Osteocyte (in vitro differentiated cells): ENCODE results near the gene KLRF1. TPM values are rescaled to one million over a fixed set of nuclear protein-coding genes. Genes with fewer than 3 reads are reported as not detected.

Experiments used
- DNase-seq: peaks from one replicate; pipeline ENCODE4 v3.0.0; 2021; ENCODE audit warnings: mixed read lengths; ENCODE audit not compliant: unreplicated experiment; ENCODE audit errors: extremely low spot score
- H3K27ac Mint-ChIP-seq: one replicate; pipeline ENCODE4 v1.8.0; 2021; ENCODE audit warnings: mild to moderate bottlenecking, mixed read lengths; ENCODE audit not compliant: unreplicated experiment
- H3K27me3 Mint-ChIP-seq: one replicate; pipeline ENCODE4 v1.8.0; 2021; ENCODE audit warnings: mixed read lengths; ENCODE audit not compliant: unreplicated experiment
- H3K36me3 Mint-ChIP-seq: one replicate; pipeline ENCODE4 v1.8.0; 2021; ENCODE audit warnings: mixed read lengths; ENCODE audit not compliant: unreplicated experiment
- H3K4me1 Mint-ChIP-seq: one replicate; pipeline ENCODE4 v1.8.0; 2021; ENCODE audit warnings: mixed read lengths; ENCODE audit not compliant: unreplicated experiment
- H3K4me3 Mint-ChIP-seq: one replicate; pipeline ENCODE4 v1.8.0; 2021; ENCODE audit warnings: mild to moderate bottlenecking, moderate library complexity, mixed read lengths; ENCODE audit not compliant: unreplicated experiment
- H3K9me3 Mint-ChIP-seq: one replicate; pipeline ENCODE4 v1.8.0; 2021; ENCODE audit warnings: mixed read lengths; ENCODE audit not compliant: unreplicated experiment
- CTCF ChIP-seq: fragments of 200-600 bp; sonication (generic); IDR thresholded peaks from 2 replicates; pipeline ENCODE4 v1.5.0; 2021; ENCODE audit warnings: antibody characterized with exemption, mild to moderate bottlenecking, moderate library complexity
- total RNA-seq: library from RNA; stranded (reverse); gene quantifications from 2 replicates; pipeline ENCODE4 v1.2.1, GENCODE V29; 2021

KLRF1 gene
- total RNA-seq, 1 donor from 2014 or later, result not detected

- DNase-seq, result no peak
- H3K9me3 Mint-ChIP-seq, result no peaks in the 10 kb centered on the region
- no peaks in the 10 kb centered on the region for H3K36me3 Mint-ChIP-seq
- H3K27me3 Mint-ChIP-seq, result peaks cover 18% of the 10 kb centered on the region
- no peak for TF ChIP-seq CTCF
- no peak overlapping the region for H3K4me3 Mint-ChIP-seq
- no peak overlapping the region for H3K27ac Mint-ChIP-seq
- H3K4me1 Mint-ChIP-seq, result no peaks in the 10 kb centered on the region
Observed at GRCh38 chr12:9843407-9843806, 16.1 kb downstream of the KLRF1 start.

GRCh38 chr12:9848899-9849298, 21.6 kb downstream of the KLRF1 start:
- no peak for TF ChIP-seq CTCF
- H3K9me3 Mint-ChIP-seq, result no peaks in the 10 kb centered on the region
- H3K4me1 Mint-ChIP-seq, result no peaks in the 10 kb centered on the region
- no peak overlapping the region for H3K4me3 Mint-ChIP-seq
- H3K27me3 Mint-ChIP-seq, result peaks cover 18% of the 10 kb centered on the region
- no peak overlapping the region for H3K27ac Mint-ChIP-seq
- no peak for DNase-seq
- H3K36me3 Mint-ChIP-seq, result no peaks in the 10 kb centered on the region

GRCh38 chr12:9851050-9851449, 23.8 kb downstream of the KLRF1 start:
- no peak for TF ChIP-seq CTCF
- no peak overlapping the region for H3K4me3 Mint-ChIP-seq
- H3K9me3 Mint-ChIP-seq, result no peaks in the 10 kb centered on the region
- no peaks in the 10 kb centered on the region for H3K36me3 Mint-ChIP-seq
- no peaks in the 10 kb centered on the region for H3K4me1 Mint-ChIP-seq
- H3K27me3 Mint-ChIP-seq, result peaks cover 12% of the 10 kb centered on the region
- no peak overlapping the region for H3K27ac Mint-ChIP-seq
- DNase-seq, result no peak

GRCh38 chr12:9851927-9852326, 24.6 kb downstream of the KLRF1 start:
- no peaks in the 10 kb centered on the region for H3K36me3 Mint-ChIP-seq
- H3K4me1 Mint-ChIP-seq, result no peaks in the 10 kb centered on the region
- H3K4me3 Mint-ChIP-seq, result no peak overlapping the region
- no peak for TF ChIP-seq CTCF
- DNase-seq, result no peak
- H3K27me3 Mint-ChIP-seq, result peaks cover 4% of the 10 kb centered on the region
- no peak overlapping the region for H3K27ac Mint-ChIP-seq
- no peaks in the 10 kb centered on the region for H3K9me3 Mint-ChIP-seq

GRCh38 chr12:9856151-9856550, 28.9 kb downstream of the KLRF1 start:
- TF ChIP-seq CTCF, result no peak
- no peak overlapping the region for H3K4me3 Mint-ChIP-seq
- H3K27ac Mint-ChIP-seq, result no peak overlapping the region
- no peaks in the 10 kb centered on the region for H3K4me1 Mint-ChIP-seq
- no peaks in the 10 kb centered on the region for H3K36me3 Mint-ChIP-seq
- DNase-seq, result no peak
- no peaks in the 10 kb centered on the region for H3K9me3 Mint-ChIP-seq
- H3K27me3 Mint-ChIP-seq, result peaks cover 16% of the 10 kb centered on the region
